ENCODE data around the gene GPR78.

Gene GPR78

GRCh38 chr4:8580321-8581093 is at the start of gene GPR78:
GPR78 (plus strand) TSS chr4:8580392; CDS start chr4:8580983, 591 bp downstream.
- Histone ChIP-seq H4K20me1 (ENCODE audit: insufficient read depth) (no peaks in the 10 kb centered on the region), H3K9ac (no peak within 1 kb of the TSS), H3K27me3 (ENCODE audit: insufficient read depth, low read depth) (no peaks in the 10 kb centered on the region), H3K4me3 (IDR thresholded peaks at IDR 0.05; ENCODE audit: insufficient read depth, low read depth, low read length) (no peak within 1 kb of the TSS), H3K36me3 (ENCODE audit: insufficient read depth) (no peaks in the 10 kb centered on the region), H3K27ac (no peak within 1 kb of the TSS), H3K4me1 (ENCODE audit: low read depth, poor library complexity, severe bottlenecking) (no peaks in the 10 kb centered on the region), H2AFZ (ENCODE audit: low read depth) (no peak within 1 kb of the TSS), H3K4me2 (no peak within 1 kb of the TSS), H3K79me2 (ENCODE audit: insufficient read depth, low read depth) (no peaks in the 10 kb centered on the region)
- no peak for TF ChIP-seq CTCF (conservative IDR thresholded peaks at IDR 0.05; ENCODE audit: low read depth, low read length)

GRCh38 chr4:8532245-8532781 is 47.9 kb upstream of the GPR78 start:
- H3K4me2 ChIP-seq: no peak overlapping the region
- no peak overlapping the region for H3K27ac ChIP-seq
- H3K9ac ChIP-seq: no peak overlapping the region
- H4K20me1 ChIP-seq (ENCODE audit: insufficient read depth): no peaks in the 10 kb centered on the region
- H3K36me3 ChIP-seq (ENCODE audit: insufficient read depth): no peaks in the 10 kb centered on the region
- no peaks in the 10 kb centered on the region for H3K27me3 ChIP-seq (ENCODE audit: insufficient read depth, low read depth)
- no peak overlapping the region for H3K4me3 ChIP-seq (IDR thresholded peaks at IDR 0.05; ENCODE audit: insufficient read depth, low read depth, low read length)
- no peak for TF ChIP-seq CTCF (conservative IDR thresholded peaks at IDR 0.05; ENCODE audit: low read depth, low read length)
- H2AFZ ChIP-seq (ENCODE audit: low read depth): no peak overlapping the region
- peaks cover 24% of the 10 kb centered on the region for H3K4me1 ChIP-seq (ENCODE audit: low read depth, poor library complexity, severe bottlenecking)
- no peaks in the 10 kb centered on the region for H3K79me2 ChIP-seq (ENCODE audit: insufficient read depth, low read depth)

- Histone ChIP-seq H3K4me2 (peak overlapping the region; percentile 21; the same call in 1 of the 2 replicates), H3K4me3 (IDR thresholded peaks at IDR 0.05; ENCODE audit: insufficient read depth, low read depth, low read length) (no peak overlapping the region), H4K20me1 (ENCODE audit: insufficient read depth) (no peaks in the 10 kb centered on the region), H2AFZ (ENCODE audit: low read depth) (peak overlapping the region; percentile 44; the same call in 1 of the 2 replicates), H3K36me3 (ENCODE audit: insufficient read depth) (no peaks in the 10 kb centered on the region), H3K27me3 (ENCODE audit: insufficient read depth, low read depth) (no peaks in the 10 kb centered on the region), H3K27ac (peak overlapping the region; percentile 80), H3K79me2 (ENCODE audit: insufficient read depth, low read depth) (no peaks in the 10 kb centered on the region), H3K4me1 (ENCODE audit: low read depth, poor library complexity, severe bottlenecking) (peaks cover 24% of the 10 kb centered on the region), H3K9ac (no peak overlapping the region; the same call in 1 of the 2 replicates)
- no peak for TF ChIP-seq CTCF (conservative IDR thresholded peaks at IDR 0.05; ENCODE audit: low read depth, low read length)
These were observed 46.8 kb upstream of the GPR78 start for GRCh38 chr4:8533274-8533865.

GRCh38 chr4:8534129-8534528 is 46.1 kb upstream of the GPR78 start:
- Histone ChIP-seq H3K4me1 (ENCODE audit: low read depth, poor library complexity, severe bottlenecking) (peaks cover 24% of the 10 kb centered on the region), H3K4me2 (peak overlapping the region; percentile 39; the same call in 1 of the 2 replicates), H3K36me3 (ENCODE audit: insufficient read depth) (no peaks in the 10 kb centered on the region), H3K4me3 (IDR thresholded peaks at IDR 0.05; ENCODE audit: insufficient read depth, low read depth, low read length) (no peak overlapping the region), H2AFZ (ENCODE audit: low read depth) (peak overlapping the region; percentile 44; the same call in 1 of the 2 replicates), H4K20me1 (ENCODE audit: insufficient read depth) (no peaks in the 10 kb centered on the region), H3K9ac (no peak overlapping the region; the same call in 1 of the 2 replicates), H3K79me2 (ENCODE audit: insufficient read depth, low read depth) (no peaks in the 10 kb centered on the region), H3K27me3 (ENCODE audit: insufficient read depth, low read depth) (no peaks in the 10 kb centered on the region), H3K27ac (peak overlapping the region; percentile 80)
- TF ChIP-seq CTCF (conservative IDR thresholded peaks at IDR 0.05; ENCODE audit: low read depth, low read length): no peak
